Mammary epithelial cell (primary cell): ENCODE results near the gene LCK.

Source experiments
- CTCF ChIP-seq, 2 donors: IDR thresholded peaks in 1 of 2; conservative IDR thresholded peaks in 1 of 2; 2 replicates each; pipeline ENCODE4 v1.5.1; 2011 to 2012; ENCODE audit warnings: inconsistent platforms in 2 of 2, low read length in 2 of 2, mild to moderate bottlenecking in 2 of 2, control low read depth in 1 of 2, low read depth in 1 of 2; ENCODE audit not compliant: insufficient read depth in 1 of 2; ENCODE audit errors: extremely low read depth in 1 of 2
- EZH2 ChIP-seq: IDR thresholded peaks from 2 replicates; pipeline ENCODE4 v1.6.1; 2012; ENCODE audit warnings: low read length, inconsistent platforms, borderline replicate concordance

GRCh38 chr1:32231843-32232432, 19.1 kb upstream of the LCK start:
- TF ChIP-seq CTCF (conservative IDR thresholded peaks at IDR 0.05 in 1 of 2, IDR thresholded peaks at IDR 0.05 in 1 of 2; ENCODE audit: extremely low read depth in 1 of 2, insufficient read depth in 1 of 2, low read depth in 1 of 2, low read length in 2 of 2) (no peak), EZH2 (no peak)
